Glutamatergic neuron (in vitro differentiated cells): ENCODE data around the gene OR11L1. TPM values are rescaled to one million over a fixed set of nuclear protein-coding genes. Genes with fewer than 3 reads are reported as not detected.

Experiments used
- DNase-seq: peaks from one replicate; pipeline ENCODE4 v3.0.0; 2022
- H3K27ac Mint-ChIP-seq: one replicate; pipeline ENCODE4 v1.8.0; 2020; ENCODE audit warnings: mild to moderate bottlenecking, mixed read lengths, inconsistent platforms; ENCODE audit not compliant: unreplicated experiment
- H3K27me3 Mint-ChIP-seq: one replicate; pipeline ENCODE4 v1.8.0; 2020; ENCODE audit warnings: mild to moderate bottlenecking, moderate library complexity, mixed read lengths, inconsistent platforms; ENCODE audit not compliant: unreplicated experiment
- H3K36me3 Mint-ChIP-seq: one replicate; pipeline ENCODE4 v1.8.0; 2020; ENCODE audit warnings: mild to moderate bottlenecking, mixed read lengths, inconsistent platforms; ENCODE audit not compliant: unreplicated experiment
- H3K4me1 Mint-ChIP-seq: one replicate; pipeline ENCODE4 v1.8.0; 2020; ENCODE audit warnings: mild to moderate bottlenecking, low read depth, mixed read lengths, inconsistent platforms; ENCODE audit not compliant: unreplicated experiment
- H3K4me3 Mint-ChIP-seq: one replicate; pipeline ENCODE4 v1.8.0; 2020; ENCODE audit warnings: mild to moderate bottlenecking, mixed read lengths, inconsistent platforms; ENCODE audit not compliant: unreplicated experiment
- H3K9me3 Mint-ChIP-seq: one replicate; pipeline ENCODE4 v1.8.0; 2020; ENCODE audit warnings: mild to moderate bottlenecking, moderate library complexity, mixed read lengths, inconsistent platforms; ENCODE audit not compliant: unreplicated experiment
- long read RNA-seq: library from polyadenylated mRNA; unstranded; transcript quantifications from one replicate; pipeline ENCODE4 v2.0.0, GENCODE V29; 2020; ENCODE audit not compliant: unreplicated experiment
- total RNA-seq: library from RNA; stranded (reverse); fragmentation: NEBNext Ultra II Directional; extraction: Animal tissue kit (Norgen Biotek cat#: 25700); gene quantifications from one replicate; pipeline ENCODE4 v1.2.1, GENCODE V29; 2021; ENCODE audit not compliant: unreplicated experiment
- TF ChIP-seq, protein P1 (sequence below): fragments of 200-600 bp; sonication (generic); IDR thresholded peaks from one replicate; pipeline ENCODE4 v1.5.0; 2021; ENCODE audit not compliant: partially characterized antibody, unreplicated experiment

Gene OR11L1, protein sequence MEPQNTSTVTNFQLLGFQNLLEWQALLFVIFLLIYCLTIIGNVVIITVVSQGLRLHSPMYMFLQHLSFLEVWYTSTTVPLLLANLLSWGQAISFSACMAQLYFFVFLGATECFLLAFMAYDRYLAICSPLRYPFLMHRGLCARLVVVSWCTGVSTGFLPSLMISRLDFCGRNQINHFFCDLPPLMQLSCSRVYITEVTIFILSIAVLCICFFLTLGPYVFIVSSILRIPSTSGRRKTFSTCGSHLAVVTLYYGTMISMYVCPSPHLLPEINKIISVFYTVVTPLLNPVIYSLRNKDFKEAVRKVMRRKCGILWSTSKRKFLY
- not detected for total RNA-seq
- long read RNA-seq: 0 reads

DNA sequence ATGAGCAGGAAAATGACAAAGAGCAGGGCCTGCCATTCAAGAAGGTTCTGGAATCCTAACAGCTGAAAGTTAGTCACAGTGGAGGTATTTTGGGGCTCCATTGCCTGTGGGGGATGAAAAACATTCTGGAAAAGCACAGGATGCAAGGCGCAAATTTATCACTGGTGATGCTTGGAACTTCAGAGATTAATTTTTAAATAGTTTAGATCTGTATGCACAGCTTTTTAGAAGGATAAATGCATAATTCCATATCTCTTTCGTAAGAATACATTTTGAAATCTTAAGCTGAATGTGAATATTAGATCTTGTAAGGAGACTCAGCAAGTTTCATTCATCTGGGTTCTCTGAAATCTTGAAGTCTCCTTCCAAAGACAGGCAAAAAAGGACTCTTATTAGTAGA, at the start of gene OR11L1:
Gene OR11L1, minus strand, starts transcription at position 101 of the 400 bp plus-strand sequence. Its CDS starts 0 bp downstream, at position 101.
- H3K9me3 Mint-ChIP-seq: no peaks in the 10 kb centered on the region
- TF ChIP-seq, protein P1, sequence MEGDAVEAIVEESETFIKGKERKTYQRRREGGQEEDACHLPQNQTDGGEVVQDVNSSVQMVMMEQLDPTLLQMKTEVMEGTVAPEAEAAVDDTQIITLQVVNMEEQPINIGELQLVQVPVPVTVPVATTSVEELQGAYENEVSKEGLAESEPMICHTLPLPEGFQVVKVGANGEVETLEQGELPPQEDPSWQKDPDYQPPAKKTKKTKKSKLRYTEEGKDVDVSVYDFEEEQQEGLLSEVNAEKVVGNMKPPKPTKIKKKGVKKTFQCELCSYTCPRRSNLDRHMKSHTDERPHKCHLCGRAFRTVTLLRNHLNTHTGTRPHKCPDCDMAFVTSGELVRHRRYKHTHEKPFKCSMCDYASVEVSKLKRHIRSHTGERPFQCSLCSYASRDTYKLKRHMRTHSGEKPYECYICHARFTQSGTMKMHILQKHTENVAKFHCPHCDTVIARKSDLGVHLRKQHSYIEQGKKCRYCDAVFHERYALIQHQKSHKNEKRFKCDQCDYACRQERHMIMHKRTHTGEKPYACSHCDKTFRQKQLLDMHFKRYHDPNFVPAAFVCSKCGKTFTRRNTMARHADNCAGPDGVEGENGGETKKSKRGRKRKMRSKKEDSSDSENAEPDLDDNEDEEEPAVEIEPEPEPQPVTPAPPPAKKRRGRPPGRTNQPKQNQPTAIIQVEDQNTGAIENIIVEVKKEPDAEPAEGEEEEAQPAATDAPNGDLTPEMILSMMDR: no peak
- H3K27ac Mint-ChIP-seq: no peak within 1 kb of the TSS
- no peak for DNase-seq
- H3K27me3 Mint-ChIP-seq: peaks cover 3% of the 10 kb centered on the region
- H3K36me3 Mint-ChIP-seq: no peaks in the 10 kb centered on the region
- H3K4me1 Mint-ChIP-seq: peaks cover 11% of the 10 kb centered on the region
- H3K4me3 Mint-ChIP-seq: no peak within 1 kb of the TSS

- TF ChIP-seq, protein P1: no peak
- H3K27ac Mint-ChIP-seq: no peak overlapping the region
- no peaks in the 10 kb centered on the region for H3K27me3 Mint-ChIP-seq
- no peak for DNase-seq
- no peaks in the 10 kb centered on the region for H3K9me3 Mint-ChIP-seq
- no peak overlapping the region for H3K4me3 Mint-ChIP-seq
- no peaks in the 10 kb centered on the region for H3K4me1 Mint-ChIP-seq
- H3K36me3 Mint-ChIP-seq: no peaks in the 10 kb centered on the region
Measured at GRCh38 chr1:247884797-247885413, 43.2 kb upstream of the OR11L1 start.

- DNase-seq: no peak
- Mint-ChIP-seq H3K4me1 (no peaks in the 10 kb centered on the region), H3K36me3 (no peaks in the 10 kb centered on the region), H3K27me3 (no peaks in the 10 kb centered on the region), H3K27ac (no peak overlapping the region), H3K4me3 (no peak overlapping the region), H3K9me3 (peaks cover under 1% of the 10 kb centered on the region)
- TF ChIP-seq, protein P1: no peak
Measured at GRCh38 chr1:247883346-247883745, 41.6 kb upstream of the OR11L1 start.

DNA sequence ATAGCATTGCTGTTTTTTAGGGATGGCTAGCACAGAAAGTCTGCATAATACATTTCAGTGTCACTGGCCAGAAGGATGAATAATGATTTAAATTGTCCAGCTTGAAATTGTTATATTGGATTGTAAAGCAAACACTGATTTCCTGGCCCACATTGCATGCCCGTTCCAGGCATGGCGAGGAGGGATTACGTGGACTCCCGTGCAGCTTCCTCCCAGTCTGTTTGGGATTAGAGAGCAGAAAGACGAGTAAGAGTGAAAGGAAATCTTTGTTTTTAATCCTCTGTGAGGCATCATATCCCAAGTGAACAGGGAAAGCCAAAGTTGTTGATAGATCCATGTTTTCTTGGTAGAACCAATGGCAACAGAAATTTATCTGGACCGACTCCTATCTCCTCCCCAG, 23.7 kb upstream of the OR11L1 start:
- Mint-ChIP-seq H3K27me3 (no peaks in the 10 kb centered on the region), H3K36me3 (no peaks in the 10 kb centered on the region), H3K4me3 (no peak overlapping the region), H3K9me3 (no peaks in the 10 kb centered on the region), H3K27ac (no peak overlapping the region), H3K4me1 (no peaks in the 10 kb centered on the region)
- TF ChIP-seq, protein P1: no peak
- no peak for DNase-seq

GRCh38 chr1:247864644-247865043, 22.9 kb upstream of the OR11L1 start:
- no peak for DNase-seq
- Mint-ChIP-seq H3K9me3 (no peaks in the 10 kb centered on the region), H3K27me3 (no peaks in the 10 kb centered on the region), H3K27ac (no peak overlapping the region), H3K4me1 (no peaks in the 10 kb centered on the region), H3K36me3 (no peaks in the 10 kb centered on the region), H3K4me3 (no peak overlapping the region)
- TF ChIP-seq, protein P1: no peak
